Measurements from ENCODE around the gene RASAL2. TPM values are rescaled to one million over a fixed set of nuclear protein-coding genes. Genes with fewer than 3 reads are reported as not detected.

RASAL2 gene
- total RNA-seq, 1 donor from 2014 or later = 18.3 TPM

DNA sequence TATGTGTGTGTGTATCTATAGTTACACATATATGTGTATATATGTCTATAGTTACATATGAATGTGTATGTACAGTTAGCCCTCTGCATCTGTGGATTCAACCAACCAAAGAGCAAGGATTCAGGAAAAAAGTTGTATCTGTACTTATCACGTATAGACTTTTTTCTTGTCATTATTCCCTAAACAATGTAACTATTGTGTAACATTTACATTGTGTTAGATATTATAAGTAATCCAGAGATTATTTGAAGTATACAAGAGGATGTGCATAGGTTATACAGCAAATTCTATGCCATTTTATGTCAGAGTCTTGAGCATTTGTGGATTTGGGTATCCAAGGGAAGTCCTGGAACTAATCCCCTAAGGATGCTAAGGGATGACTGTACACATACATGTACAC, 71.3 kb downstream of the RASAL2 start:
- Histone ChIP-seq H3K79me2 (ENCODE audit: low read depth) (peaks cover 9% of the 10 kb centered on the region), H3K27ac (no peak overlapping the region), H3K36me3 (no peaks in the 10 kb centered on the region), H3K4me3 (no peak overlapping the region), H3K4me1 (no peaks in the 10 kb centered on the region), H3K9me3 (ENCODE audit: low read depth) (no peaks in the 10 kb centered on the region), H3K9ac (no peak overlapping the region), H2AFZ (replicated peaks) (no peak overlapping the region), H3K4me2 (no peak overlapping the region), H4K20me1 (ENCODE audit: low read depth) (no peaks in the 10 kb centered on the region), H3K27me3 (no peaks in the 10 kb centered on the region), H3F3A (ENCODE audit: low read depth) (no peaks in the 10 kb centered on the region)
- Mint-ChIP-seq H3K4me1 (peaks cover 17% of the 10 kb centered on the region), H3K27me3 (ENCODE audit: insufficient read depth, low read depth) (no peaks in the 10 kb centered on the region), H3K4me3 (no peak overlapping the region), H3K27ac (no peak overlapping the region), H3K36me3 (no peaks in the 10 kb centered on the region), H3K9me3 (peaks cover 2% of the 10 kb centered on the region)
- TF ChIP-seq, protein P1, sequence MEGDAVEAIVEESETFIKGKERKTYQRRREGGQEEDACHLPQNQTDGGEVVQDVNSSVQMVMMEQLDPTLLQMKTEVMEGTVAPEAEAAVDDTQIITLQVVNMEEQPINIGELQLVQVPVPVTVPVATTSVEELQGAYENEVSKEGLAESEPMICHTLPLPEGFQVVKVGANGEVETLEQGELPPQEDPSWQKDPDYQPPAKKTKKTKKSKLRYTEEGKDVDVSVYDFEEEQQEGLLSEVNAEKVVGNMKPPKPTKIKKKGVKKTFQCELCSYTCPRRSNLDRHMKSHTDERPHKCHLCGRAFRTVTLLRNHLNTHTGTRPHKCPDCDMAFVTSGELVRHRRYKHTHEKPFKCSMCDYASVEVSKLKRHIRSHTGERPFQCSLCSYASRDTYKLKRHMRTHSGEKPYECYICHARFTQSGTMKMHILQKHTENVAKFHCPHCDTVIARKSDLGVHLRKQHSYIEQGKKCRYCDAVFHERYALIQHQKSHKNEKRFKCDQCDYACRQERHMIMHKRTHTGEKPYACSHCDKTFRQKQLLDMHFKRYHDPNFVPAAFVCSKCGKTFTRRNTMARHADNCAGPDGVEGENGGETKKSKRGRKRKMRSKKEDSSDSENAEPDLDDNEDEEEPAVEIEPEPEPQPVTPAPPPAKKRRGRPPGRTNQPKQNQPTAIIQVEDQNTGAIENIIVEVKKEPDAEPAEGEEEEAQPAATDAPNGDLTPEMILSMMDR (IDR thresholded peaks at IDR 0.05) = no peak
- no peak for TF ChIP-seq EZH2 (IDR thresholded peaks at IDR 0.05)
- TF ChIP-seq EZH2phosphoT487 (IDR thresholded peaks at IDR 0.05) = no peak
- no peak for DNase-seq (ENCODE audit: low spot score)

DNA sequence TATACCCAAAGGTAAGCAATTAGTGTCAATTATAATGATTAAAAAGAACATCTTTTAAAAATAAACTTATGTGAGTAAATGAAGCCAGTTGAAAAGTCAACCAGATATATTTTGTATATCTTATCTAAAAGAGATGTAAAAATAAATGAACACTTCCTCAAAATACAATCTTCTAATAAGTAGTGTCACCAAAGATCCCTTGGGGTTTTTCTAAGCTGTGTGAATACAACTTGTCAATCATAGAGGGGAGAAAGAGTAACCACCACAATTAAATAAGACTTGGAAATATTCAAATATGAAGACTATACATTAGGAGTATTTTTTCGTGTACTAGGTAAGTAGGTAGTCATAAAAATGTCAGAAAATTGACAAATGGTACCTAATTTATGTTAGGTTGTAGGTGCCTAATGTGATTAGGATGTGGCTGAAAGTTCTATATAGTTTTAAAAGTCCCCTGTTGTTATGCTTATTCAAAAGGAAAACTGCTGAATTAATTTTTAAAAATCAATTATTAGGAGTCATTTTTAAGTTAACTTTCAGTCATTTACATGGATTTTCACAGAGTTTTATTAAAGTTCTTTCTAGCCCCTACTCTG, 72.6 kb downstream of the RASAL2 start:
- H3K9ac ChIP-seq = no peak overlapping the region
- H4K20me1 ChIP-seq (ENCODE audit: low read depth) = no peaks in the 10 kb centered on the region
- Mint-ChIP-seq H3K27ac (no peak overlapping the region), H3K4me1 (peaks cover 17% of the 10 kb centered on the region), H3K27me3 (ENCODE audit: insufficient read depth, low read depth) (no peaks in the 10 kb centered on the region), H3K4me3 (no peak overlapping the region), H3K36me3 (no peaks in the 10 kb centered on the region), H3K9me3 (no peaks in the 10 kb centered on the region)
- H3K79me2 ChIP-seq (ENCODE audit: low read depth) = peaks cover 9% of the 10 kb centered on the region
- H3K9me3 ChIP-seq (ENCODE audit: low read depth) = no peaks in the 10 kb centered on the region
- no peak overlapping the region for H3K27ac ChIP-seq
- no peaks in the 10 kb centered on the region for H3K4me1 ChIP-seq
- no peaks in the 10 kb centered on the region for H3K36me3 ChIP-seq
- no peak overlapping the region for H2AFZ ChIP-seq (replicated peaks)
- H3K4me3 ChIP-seq = no peak overlapping the region
- no peaks in the 10 kb centered on the region for H3K27me3 ChIP-seq
- no peak overlapping the region for H3K4me2 ChIP-seq
- no peak for DNase-seq (ENCODE audit: low spot score)
- TF ChIP-seq, protein P1 (IDR thresholded peaks at IDR 0.05) = no peak
- TF ChIP-seq EZH2phosphoT487 (IDR thresholded peaks at IDR 0.05) (no peak), EZH2 (IDR thresholded peaks at IDR 0.05) (no peak)
- H3F3A ChIP-seq (ENCODE audit: low read depth) = no peaks in the 10 kb centered on the region

DNA sequence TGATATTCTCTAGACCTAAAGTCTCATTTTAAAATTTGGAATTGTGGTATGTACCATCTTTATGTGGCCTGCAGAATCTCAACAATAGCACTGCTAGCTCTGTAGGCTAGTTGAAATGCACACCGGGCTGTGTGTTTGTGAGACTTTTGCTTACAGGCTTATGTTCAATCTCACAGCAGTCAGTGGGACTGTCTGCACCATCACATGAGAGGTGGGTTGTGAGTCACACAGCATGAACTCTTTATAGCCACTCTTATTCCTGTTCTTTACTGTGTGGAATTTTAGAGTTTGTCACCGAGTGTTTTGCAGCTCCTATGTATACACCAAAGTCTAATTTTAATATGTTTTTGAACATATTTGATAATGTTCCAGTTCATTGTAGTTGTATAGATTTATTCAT, 74.6 kb downstream of the RASAL2 start:
- DNase-seq (ENCODE audit: low spot score) = no peak
- Mint-ChIP-seq H3K27me3 (ENCODE audit: insufficient read depth, low read depth) (no peaks in the 10 kb centered on the region), H3K9me3 (no peaks in the 10 kb centered on the region), H3K27ac (no peak overlapping the region), H3K4me3 (no peak overlapping the region), H3K36me3 (no peaks in the 10 kb centered on the region), H3K4me1 (peaks cover 24% of the 10 kb centered on the region)
- H2AFZ ChIP-seq (replicated peaks) = no peak overlapping the region
- no peaks in the 10 kb centered on the region for H3K27me3 ChIP-seq
- H4K20me1 ChIP-seq (ENCODE audit: low read depth) = no peaks in the 10 kb centered on the region
- peaks cover 13% of the 10 kb centered on the region for H3K79me2 ChIP-seq (ENCODE audit: low read depth)
- H3K9ac ChIP-seq = no peak overlapping the region
- H3K9me3 ChIP-seq (ENCODE audit: low read depth) = no peaks in the 10 kb centered on the region
- H3K27ac ChIP-seq = no peak overlapping the region
- TF ChIP-seq, protein P1 (IDR thresholded peaks at IDR 0.05) = no peak
- TF ChIP-seq EZH2phosphoT487 (IDR thresholded peaks at IDR 0.05) = no peak
- TF ChIP-seq EZH2 (IDR thresholded peaks at IDR 0.05) = no peak
- no peaks in the 10 kb centered on the region for H3K36me3 ChIP-seq
- no peak overlapping the region for H3K4me3 ChIP-seq
- no peaks in the 10 kb centered on the region for H3F3A ChIP-seq (ENCODE audit: low read depth)
- H3K4me1 ChIP-seq = no peaks in the 10 kb centered on the region
- H3K4me2 ChIP-seq = no peak overlapping the region

Data from neural progenitor cell (in vitro differentiated cells).